Endothelial cell of umbilical vein (primary cell): Measurements from ENCODE around the gene OMA1. TPM values are rescaled to one million over a fixed set of nuclear protein-coding genes. Genes with fewer than 3 reads are reported as not detected.
A peak's percentile ranks its signal among the peaks of the same experiment; 100 is the strongest.

Experiments
- BruUV-seq: library from RNA; stranded (reverse); fragments of 400-500 nt; replicated peaks from 2 replicates; lab custom pipeline; 2021; lab: Mats Ljungman, UMichigan
- CTCF ChIA-PET: fragments of 300-600, 350-600 bp; sonication (Branson Sonifier 250); formaldehyde crosslinking; loops from one replicate; lab custom pipeline; 2021; ENCODE audit warnings: antibody characterized with exemption, inconsistent platforms; lab: Charles Lee
- POLR2A ChIA-PET: fragments of 300-600, 350-600 bp; sonication (Branson Sonifier 250); formaldehyde crosslinking; loops from one replicate; lab custom pipeline; 2021; ENCODE audit warnings: antibody characterized with exemption, inconsistent platforms; lab: Charles Lee
- DNase-seq: peaks from one replicate; pipeline ENCODE4 v3.0.0-alpha.2; 2011; ENCODE audit warnings: low read depth, low spot score
- FAIRE-seq: peaks from 2 replicates; lab custom pipeline; 2011; peaks lifted over from hg19 to GRCh38; lab: Jason Lieb, UNC
- H2AFZ ChIP-seq: 2 replicates; pipeline ENCODE4 v1.6.0; 2012; ENCODE audit warnings: low read depth, low read length, control low read depth, inconsistent platforms
- H3K27ac ChIP-seq: 2 replicates; pipeline ENCODE4 v1.5.1; 2011; ENCODE audit warnings: low read depth, mild to moderate bottlenecking, control low read depth, low read length, moderate library complexity; ENCODE audit not compliant: insufficient read depth
- H3K27me3 ChIP-seq, 2 experiments: 2 replicates each; pipeline versions ENCODE4 v1.6.0 to v1.6.1; 2011; ENCODE audit warnings: low read length in 2 of 2, mixed read lengths in 1 of 2; ENCODE audit not compliant: control insufficient read depth in 2 of 2, insufficient read depth in 2 of 2
- H3K36me3 ChIP-seq, 2 experiments: 2 replicates in 1 of 2; 3 replicates in 1 of 2; pipeline ENCODE4 v1.5.1; 2011; ENCODE audit warnings: low read length in 2 of 2, mild to moderate bottlenecking in 1 of 2, moderate library complexity in 1 of 2; ENCODE audit not compliant: control insufficient read depth in 2 of 2, insufficient read depth in 2 of 2; ENCODE audit errors: extremely low read depth in 1 of 2
- H3K4me1 ChIP-seq: 3 replicates; pipeline ENCODE4 v1.5.1; 2011; ENCODE audit warnings: mild to moderate bottlenecking, low read length; ENCODE audit not compliant: control insufficient read depth, insufficient read depth; ENCODE audit errors: extremely low read depth
- H3K4me2 ChIP-seq: 2 replicates; pipeline ENCODE4 v1.6.1; 2011; ENCODE audit warnings: low read length, control low read depth, mixed read lengths; ENCODE audit not compliant: insufficient read depth
- H3K4me3 ChIP-seq, 3 experiments: fragments of 200-600 bp in 1 of 3; sonication (generic), shearing (Covaris generic) in 1 of 3; replicated peaks in 1 of 3; 2 replicates each; pipeline ENCODE4 v1.5.1; 2011 to 2016; ENCODE audit warnings: control low read depth in 3 of 3, low read length in 3 of 3, mild to moderate bottlenecking in 2 of 3, inconsistent platforms in 1 of 3, low read depth in 1 of 3, moderate library complexity in 1 of 3; ENCODE audit not compliant: insufficient read depth in 1 of 3
- H3K79me2 ChIP-seq: 2 replicates; pipeline ENCODE4 v1.6.0; 2012; ENCODE audit warnings: low read length, inconsistent platforms; ENCODE audit not compliant: control insufficient read depth, insufficient read depth
- H3K9ac ChIP-seq: replicated peaks from 2 replicates; pipeline ENCODE3; 2011; ENCODE audit warnings: low read length, control low read depth; ENCODE audit not compliant: insufficient read depth; ENCODE audit errors: extremely low read depth
- H3K9me1 ChIP-seq: replicated peaks from 3 replicates; pipeline ENCODE4 v1.6.0; 2011; ENCODE audit warnings: mild to moderate bottlenecking, low read length; ENCODE audit not compliant: control insufficient read depth, insufficient read depth; ENCODE audit errors: extremely low read depth
- H3K9me3 ChIP-seq: replicated peaks from 2 replicates; pipeline ENCODE4 v1.5.1; 2012; ENCODE audit warnings: low read length, inconsistent platforms; ENCODE audit not compliant: control insufficient read depth, insufficient read depth
- H4K20me1 ChIP-seq: replicated peaks from 2 replicates; pipeline ENCODE3; 2011; ENCODE audit warnings: mild to moderate bottlenecking, low read length; ENCODE audit not compliant: control insufficient read depth, insufficient read depth; ENCODE audit errors: extremely low read depth
- EZH2 ChIP-seq: IDR thresholded peaks from 2 replicates; pipeline ENCODE4 v1.6.1; 2012; ENCODE audit warnings: borderline replicate concordance, low read depth, mild to moderate bottlenecking, moderate library complexity, low read length, inconsistent platforms; ENCODE audit not compliant: severe bottlenecking
- FOS ChIP-seq: IDR thresholded peaks from 2 replicates; pipeline ENCODE4 v1.6.1; 2011; ENCODE audit warnings: mild to moderate bottlenecking, low read length, moderate library complexity, borderline replicate concordance; ENCODE audit not compliant: insufficient read depth
- GATA2 ChIP-seq: IDR thresholded peaks from 2 replicates; pipeline ENCODE4 v1.7.0; 2011; ENCODE audit warnings: low read depth, mild to moderate bottlenecking, moderate library complexity, mixed read lengths, low read length; ENCODE audit not compliant: insufficient read length, insufficient read depth
- JUN ChIP-seq: IDR thresholded peaks from 2 replicates; pipeline ENCODE4 v1.6.1; 2011; ENCODE audit warnings: borderline replicate concordance, low read depth; ENCODE audit not compliant: insufficient read length, insufficient read depth
- MYC ChIP-seq: IDR thresholded peaks from one replicate; pipeline ENCODE4 v1.6.1; 2011; ENCODE audit warnings: mild to moderate bottlenecking, low read depth, low read length
- POLR2A ChIP-seq: IDR thresholded peaks from 2 replicates; pipeline ENCODE4 v1.6.1; 2012; ENCODE audit warnings: low read depth, mild to moderate bottlenecking, control low read depth, low read length
- POLR2AphosphoS5 ChIP-seq: IDR thresholded peaks from 2 replicates; pipeline ENCODE4 v1.6.1; 2012; ENCODE audit warnings: low read depth, mild to moderate bottlenecking, control low read depth, low read length, moderate library complexity; ENCODE audit not compliant: insufficient read depth
- dilution Hi-C: fragments of 300-500 bp; cut with MboI; formaldehyde crosslinking; loops from one replicate; pipeline ENCODE4 v1.15.0; 2019; ENCODE audit warnings: low sequenced_read_pairs; ENCODE audit not compliant: extremely low pct_ligation_motif_present
- intact Hi-C: fragments of 100-400 bp; cut with micrococcal nuclease; formaldehyde crosslinking; loops from one replicate; pipeline ENCODE4 v1.10.0; 2022
- polyA plus RNA-seq, 4 experiments: library from polyadenylated mRNA; depleted of rRNA in 3 of 4; stranded (reverse) in 3 of 4; unstranded in 1 of 4; fragments of >200 nt; gene quantifications; 2 replicates each; pipeline versions ENCODE4 v1.2.1 to v1.2.3, GENCODE V29; 2011 to 2012; ENCODE audit warnings: missing spikeins in 1 of 4
- total RNA-seq: library from RNA; stranded (reverse); gene quantifications from 2 replicates; pipeline ENCODE4 v1.2.3, GENCODE V29; 2021
- TF ChIP-seq, protein P1 (sequence below): IDR thresholded peaks from 2 replicates; pipeline ENCODE4 v1.6.1; 2011; ENCODE audit not compliant: insufficient read depth, insufficient read length
- TF ChIP-seq, protein P2 (sequence below), 2 donors: IDR thresholded peaks; 1 replicate in 1 of 2; 2 replicates in 1 of 2; pipeline ENCODE4 v1.5.1; 2011; ENCODE audit warnings: low read length in 2 of 2, mild to moderate bottlenecking in 2 of 2, moderate library complexity in 2 of 2, control low read depth in 1 of 2, inconsistent platforms in 1 of 2, low read depth in 1 of 2; ENCODE audit not compliant: insufficient read depth in 1 of 2; ENCODE audit errors: extremely low read depth in 1 of 2

The OMA1 gene
- total and polyA plus RNA-seq, 2 donors (not counting 3 experiments of a cell fraction or from before 2014, with no cell fraction given): 4.0 to 4.6 TPM

DNA sequence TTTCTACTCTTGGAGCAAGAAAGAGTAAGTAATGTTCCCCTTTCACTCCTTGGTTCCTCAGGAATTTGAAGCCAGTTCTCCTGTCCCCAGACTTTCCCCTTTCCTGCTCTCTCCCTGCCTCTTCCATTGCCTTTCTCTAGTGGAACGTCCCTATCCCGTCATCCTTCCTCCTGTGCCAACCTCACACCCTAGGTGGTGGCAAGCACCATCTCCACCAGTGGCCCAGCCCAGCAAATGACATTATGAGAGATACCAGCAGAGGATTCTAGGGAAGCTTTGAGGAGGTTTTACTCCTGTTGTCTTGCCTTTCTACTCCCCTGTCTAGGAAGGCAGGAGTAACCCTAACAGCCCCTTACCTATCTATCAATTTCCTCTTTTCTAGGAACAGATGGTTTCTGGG lies 38.6 kb upstream of the OMA1 start:
- Histone ChIP-seq H4K20me1 (no peaks in the 10 kb centered on the region), H3K27me3 (no peaks in the 10 kb centered on the region), H3K27ac (peak overlapping the region; percentile 89), H3K9me3 (no peaks in the 10 kb centered on the region), H3K9ac (no peak overlapping the region), H3K4me2 (peak overlapping the region; percentile 87), H3K4me1 (peaks cover 40% of the 10 kb centered on the region), H3K79me2 (peaks cover 24% of the 10 kb centered on the region), H3K4me3 (no peak overlapping the region), H3K36me3 (no peaks in the 10 kb centered on the region), H3K9me1 (no peaks in the 10 kb centered on the region), H2AFZ (no peak overlapping the region)
- TF ChIP-seq JUN: no peak
- no peak for TF ChIP-seq POLR2AphosphoS5
- TF ChIP-seq, protein P1, sequence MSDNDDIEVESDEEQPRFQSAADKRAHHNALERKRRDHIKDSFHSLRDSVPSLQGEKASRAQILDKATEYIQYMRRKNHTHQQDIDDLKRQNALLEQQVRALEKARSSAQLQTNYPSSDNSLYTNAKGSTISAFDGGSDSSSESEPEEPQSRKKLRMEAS: no peak
- TF ChIP-seq FOS: no peak
- no peak for TF ChIP-seq GATA2
- TF ChIP-seq, protein P2, sequence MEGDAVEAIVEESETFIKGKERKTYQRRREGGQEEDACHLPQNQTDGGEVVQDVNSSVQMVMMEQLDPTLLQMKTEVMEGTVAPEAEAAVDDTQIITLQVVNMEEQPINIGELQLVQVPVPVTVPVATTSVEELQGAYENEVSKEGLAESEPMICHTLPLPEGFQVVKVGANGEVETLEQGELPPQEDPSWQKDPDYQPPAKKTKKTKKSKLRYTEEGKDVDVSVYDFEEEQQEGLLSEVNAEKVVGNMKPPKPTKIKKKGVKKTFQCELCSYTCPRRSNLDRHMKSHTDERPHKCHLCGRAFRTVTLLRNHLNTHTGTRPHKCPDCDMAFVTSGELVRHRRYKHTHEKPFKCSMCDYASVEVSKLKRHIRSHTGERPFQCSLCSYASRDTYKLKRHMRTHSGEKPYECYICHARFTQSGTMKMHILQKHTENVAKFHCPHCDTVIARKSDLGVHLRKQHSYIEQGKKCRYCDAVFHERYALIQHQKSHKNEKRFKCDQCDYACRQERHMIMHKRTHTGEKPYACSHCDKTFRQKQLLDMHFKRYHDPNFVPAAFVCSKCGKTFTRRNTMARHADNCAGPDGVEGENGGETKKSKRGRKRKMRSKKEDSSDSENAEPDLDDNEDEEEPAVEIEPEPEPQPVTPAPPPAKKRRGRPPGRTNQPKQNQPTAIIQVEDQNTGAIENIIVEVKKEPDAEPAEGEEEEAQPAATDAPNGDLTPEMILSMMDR (IDR thresholded peaks at IDR 0.05; ENCODE audit: extremely low read depth in 1 of 2, insufficient read depth in 1 of 2, low read depth in 1 of 2, low read length in 2 of 2): no peak
- no peak for TF ChIP-seq EZH2
- TF ChIP-seq POLR2A: no peak
- TF ChIP-seq MYC: no peak
- intact Hi-C loops: no loop called here
- POLR2A ChIA-PET: interaction anchor here (0.9 to 1.0 kb wide), 2 partner anchors 10 to 39 kb away, joined by 3 read pairs; partner anchors contain the start of gene OMA1
- CTCF ChIA-PET: interaction anchor here (1.3 to 3.4 kb wide), 4 partner anchors 9 to 68 kb away, joined by 3 to 26 read pairs (median 10); partner anchors contain the start of gene OMA1
- dilution Hi-C loops: no loop called here
- TSS peak; percentile 12 for BruUV-seq
- FAIRE-seq (no peak), DNase-seq (no peak)
